IPS-NIHi7 (cell line): Measurements from ENCODE around the gene SCCPDH.
"Not testable (repeated sequence)": the region's sequence is repeated elsewhere in the genome, so short reads cannot be mapped to it uniquely, and the experiment has no call there.

Experiments
- DNase-seq: peaks from one replicate; pipeline ENCODE4 v3.0.0; 2012; ENCODE audit warnings: mixed read lengths; ENCODE audit errors: extremely low spot score

Gene SCCPDH

DNA sequence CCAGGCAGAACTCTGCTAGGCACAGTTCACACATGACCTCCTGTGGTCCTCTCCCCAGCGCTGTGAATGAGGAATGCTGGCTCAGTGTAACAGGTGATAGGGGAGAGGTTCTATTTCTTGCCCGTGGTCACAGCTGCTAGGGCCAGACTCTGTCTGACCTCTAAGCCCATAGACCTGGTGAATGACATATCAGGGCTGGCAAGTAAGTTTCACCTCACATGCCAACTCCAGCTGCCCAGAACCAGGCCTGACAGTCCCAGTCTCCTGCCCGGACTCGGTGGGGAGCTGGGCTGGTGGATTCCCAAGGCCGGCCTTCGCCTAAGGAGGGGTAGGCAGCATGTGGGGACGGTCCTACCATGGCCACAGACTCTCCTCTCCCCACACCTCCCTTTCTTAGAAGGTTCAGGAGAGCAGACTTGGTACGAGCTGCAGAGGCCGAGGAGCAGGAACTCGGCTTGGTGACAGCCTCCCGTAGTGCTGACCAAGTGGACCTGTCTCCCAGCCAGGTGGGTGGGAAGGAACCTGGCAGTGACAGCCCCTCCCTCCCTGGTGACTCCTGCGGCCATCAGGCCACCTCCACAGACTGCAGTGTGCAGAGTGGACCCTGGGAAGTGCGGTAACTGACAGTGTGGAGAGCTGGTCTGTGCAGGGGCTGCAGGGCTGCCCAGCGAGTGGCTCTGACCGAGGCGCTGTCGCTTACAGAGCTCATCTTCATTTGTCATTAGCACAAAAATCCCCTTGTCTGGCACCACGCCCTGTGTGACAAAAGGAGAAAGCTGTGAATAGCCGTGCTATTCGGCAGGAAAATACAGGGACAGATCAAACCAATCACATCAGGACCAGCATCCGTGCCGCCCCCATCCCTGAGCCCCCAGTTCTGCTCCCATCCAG is 74.6 kb downstream of the SCCPDH start:
- DNase-seq: no peak

DNA sequence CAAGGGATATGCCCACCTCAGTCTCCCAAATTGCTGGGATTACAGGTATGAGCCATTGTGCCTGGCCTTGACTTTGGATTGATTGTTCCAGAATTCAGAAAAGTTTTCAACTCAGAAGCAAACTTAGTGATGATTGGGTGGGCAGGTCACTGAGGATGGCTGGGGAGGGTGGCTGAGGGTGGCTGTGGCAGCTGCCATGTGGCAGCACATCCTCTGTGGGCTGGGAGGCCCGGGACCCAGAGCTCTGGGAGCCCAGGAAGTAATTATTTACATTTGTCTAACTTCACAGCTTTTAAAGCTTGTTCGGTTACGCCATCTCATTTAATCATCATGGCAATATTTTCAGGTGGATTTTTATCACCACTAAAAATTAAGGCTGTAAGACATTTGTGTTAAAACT is 76.1 kb downstream of the SCCPDH start:
- no peak for DNase-seq

DNA sequence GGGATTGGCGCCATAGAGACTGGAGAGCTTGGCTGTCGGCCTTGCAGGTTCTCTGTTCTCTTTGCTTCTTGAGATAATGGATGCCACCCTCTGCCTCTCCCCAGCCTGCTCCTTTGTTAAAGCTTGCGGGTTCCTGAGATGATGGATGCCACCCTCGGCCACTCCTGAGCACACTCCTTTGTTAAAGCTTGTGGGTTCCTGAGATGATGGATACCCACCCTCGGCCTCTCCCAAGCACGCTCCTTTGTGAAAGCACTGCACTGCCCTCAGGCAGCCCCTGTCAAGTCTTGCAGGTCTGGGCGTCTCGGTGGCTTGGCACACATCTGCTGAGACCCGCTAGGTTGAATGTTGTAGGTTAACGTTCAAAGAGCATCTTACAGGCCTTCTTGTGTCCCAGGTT is 76.5 kb downstream of the SCCPDH start:
- DNase-seq: no peak

DNA sequence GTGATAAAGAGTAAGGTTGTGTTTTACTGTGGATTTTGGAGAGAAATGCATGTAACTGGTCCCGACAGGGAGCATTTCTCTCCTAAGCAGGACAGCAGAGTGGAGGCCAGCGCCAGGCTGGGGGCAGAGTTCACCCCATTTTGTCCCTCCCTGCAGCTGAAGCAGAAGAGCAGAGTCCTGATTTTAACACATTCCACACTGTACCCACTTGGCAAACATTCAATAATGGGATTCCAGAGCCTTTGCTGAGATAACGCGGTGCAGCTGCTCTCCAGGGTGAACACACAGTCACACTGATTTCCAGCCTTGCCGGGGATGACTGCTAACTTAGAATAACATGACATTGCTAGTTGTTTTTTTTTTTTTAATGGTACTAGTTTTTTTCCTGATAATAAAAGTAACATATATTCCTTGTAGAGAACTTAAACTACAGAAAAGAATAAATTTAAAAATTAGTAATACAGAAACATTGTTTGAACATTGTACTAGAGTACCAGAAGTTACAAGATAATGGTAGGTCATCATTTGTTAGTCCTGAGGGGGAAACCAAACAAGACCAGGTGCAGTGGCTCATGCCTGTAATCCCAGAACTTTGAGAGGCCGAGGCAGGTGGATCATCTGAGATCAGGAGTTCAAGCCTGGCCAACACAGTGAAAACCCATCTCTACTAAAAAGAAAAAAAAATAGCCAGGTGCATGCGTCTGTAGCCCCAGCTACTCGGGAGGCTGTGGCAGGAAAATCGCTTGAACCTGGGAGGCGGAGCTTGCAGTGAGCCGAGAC is 77.2 kb downstream of the SCCPDH start:
- no peak for DNase-seq

DNA sequence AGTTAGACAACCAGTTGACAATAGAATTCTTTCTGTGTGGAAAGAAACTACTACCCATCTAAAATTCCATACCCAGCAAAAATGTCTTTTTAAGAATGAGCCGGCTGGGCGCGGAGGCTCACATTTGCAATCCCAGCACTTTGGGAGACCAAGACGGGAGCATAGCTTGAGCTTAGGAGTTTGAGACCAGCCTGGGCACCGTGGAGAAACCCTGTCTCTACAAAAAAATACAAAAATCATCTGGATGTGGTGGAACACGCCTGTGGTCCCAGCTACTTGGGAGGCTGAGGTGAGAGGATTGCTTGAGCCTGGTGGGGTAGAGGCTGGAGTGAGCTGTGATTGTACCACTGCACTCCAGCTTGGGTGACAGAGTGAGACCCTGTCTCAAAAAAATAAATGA is 79.2 kb downstream of the SCCPDH start:
- DNase-seq: no peak

DNA sequence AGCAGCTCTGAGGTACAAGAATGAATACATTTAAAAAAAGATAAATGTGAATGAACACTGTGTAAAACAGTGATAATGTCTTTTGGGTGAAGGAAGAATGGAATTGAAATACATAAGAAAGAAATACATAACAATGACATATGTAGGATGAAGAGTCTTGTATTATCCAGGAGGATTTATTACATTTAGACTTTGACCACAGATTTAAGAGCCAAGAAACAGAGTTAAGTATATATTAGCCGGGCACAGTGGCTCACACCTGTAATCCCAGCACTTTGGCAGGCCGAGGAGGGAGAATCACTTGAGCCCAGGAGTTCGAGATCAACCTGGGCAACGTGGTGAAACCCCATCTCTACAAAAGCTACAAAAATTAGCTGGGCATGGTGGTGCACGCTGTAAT is 79.7 kb downstream of the SCCPDH start:
- DNase-seq: no peak

GRCh38 chr1:246805135-246805716 is 81.0 kb downstream of the SCCPDH start:
- DNase-seq: no peak

DNA sequence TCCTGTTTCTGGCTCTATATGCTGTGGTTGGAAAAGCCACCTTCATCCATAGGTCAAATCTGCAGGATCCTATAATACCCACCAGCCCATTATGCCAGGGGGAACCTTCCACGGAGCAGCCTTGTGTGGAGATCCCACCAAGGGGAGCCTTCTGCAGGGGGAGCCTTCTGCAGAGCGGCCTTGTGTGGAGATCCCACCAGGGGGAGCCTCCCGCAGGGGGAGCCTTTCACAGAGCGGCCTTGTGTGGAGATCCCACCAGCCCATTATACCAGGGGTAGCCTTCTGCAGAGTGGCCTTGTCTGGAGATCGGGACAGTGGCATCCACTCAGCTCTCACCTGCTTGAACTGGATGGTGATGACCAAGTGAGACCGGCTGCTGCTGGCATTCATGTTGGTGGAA is 85.3 kb downstream of the SCCPDH start:
- no peak for DNase-seq

DNA sequence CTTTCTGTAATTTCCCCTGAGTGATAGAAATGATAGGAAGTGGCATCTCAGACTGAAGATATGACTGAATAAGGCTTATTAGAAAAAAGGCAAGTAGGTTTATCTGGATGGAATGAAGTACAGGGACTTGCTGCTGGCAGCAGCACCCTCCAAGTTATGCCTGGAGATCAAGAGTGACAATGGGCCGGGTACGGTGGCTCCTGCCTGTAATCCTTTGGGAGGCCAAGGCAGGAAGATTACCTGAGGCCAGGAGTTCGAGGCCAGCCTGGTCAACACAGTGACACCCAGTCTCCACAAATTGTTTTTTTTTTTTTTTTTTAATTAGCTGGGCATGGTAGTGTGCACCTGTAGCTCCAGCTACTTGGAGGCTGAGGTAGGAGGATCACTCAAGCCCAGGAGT is 87.8 kb downstream of the SCCPDH start:
- no peak for DNase-seq

DNA sequence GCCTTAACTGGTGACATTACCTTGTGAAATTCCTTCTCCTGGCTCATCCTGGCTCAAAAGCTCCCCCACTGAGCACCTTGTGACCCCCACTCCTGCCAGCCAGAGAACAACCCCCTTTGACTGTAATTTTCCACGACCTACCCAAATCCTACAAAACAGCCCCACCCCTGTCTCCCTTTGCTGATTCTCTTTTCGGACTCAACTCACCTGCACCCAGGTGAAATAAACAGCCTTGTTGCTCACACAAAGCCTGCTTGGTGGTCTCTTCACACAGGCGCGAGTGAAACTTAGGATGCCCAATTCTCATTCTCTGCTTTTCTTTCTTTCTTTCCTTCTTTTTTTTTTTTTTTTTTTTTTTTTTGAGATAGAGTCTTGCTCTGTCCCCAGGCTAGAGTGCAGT is 89.1 kb downstream of the SCCPDH start:
- not testable (repeated sequence) for DNase-seq

DNA sequence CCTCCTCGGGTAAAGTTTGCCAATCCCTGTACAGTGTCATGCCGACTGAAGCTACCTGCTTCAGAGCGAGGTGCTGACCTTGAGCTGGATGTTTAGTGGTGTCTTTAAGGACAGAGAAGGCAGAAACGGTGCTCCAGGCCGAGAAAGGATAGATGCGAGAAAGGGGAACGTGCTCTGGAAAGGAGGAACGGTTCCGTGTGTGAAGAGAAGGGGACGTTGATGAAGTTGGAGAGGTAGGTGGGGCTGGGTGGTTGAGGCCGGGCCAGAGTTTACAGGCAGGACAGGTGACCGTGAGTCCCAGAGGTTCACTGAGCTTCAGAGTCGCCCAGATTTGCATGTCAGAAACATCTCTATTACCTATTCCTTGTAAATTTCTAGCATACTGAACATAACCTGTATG is 90.7 kb downstream of the SCCPDH start:
- no peak for DNase-seq

GRCh38 chr1:246815693-246816270 is 91.6 kb downstream of the SCCPDH start:
- no peak for DNase-seq
